HG03571 (cell line): ENCODE measurements around the gene NPY5R.

Experiments used
- ATAC-seq: cut with Tn5 transposase; IDR thresholded peaks from one replicate; pipeline ENCODE4 v1.9.1; 2021; ENCODE audit not compliant: unreplicated experiment

NPY5R gene

GRCh38 chr4:163384434-163384833, 40.7 kb downstream of the NPY5R start:
- no peak for ATAC-seq

- ATAC-seq, result no peak
These were observed 41.2 kb downstream of the NPY5R start for GRCh38 chr4:163384926-163385325.

- no peak for ATAC-seq
These were observed 41.8 kb downstream of the NPY5R start for GRCh38 chr4:163385466-163385865.

GRCh38 chr4:163391756-163392155, 48.1 kb downstream of the NPY5R start:
- ATAC-seq, result no peak

- no peak for ATAC-seq
These were observed 48.6 kb downstream of the NPY5R start for GRCh38 chr4:163392328-163392727.

- ATAC-seq, result no peak
These were observed 49.8 kb downstream of the NPY5R start for GRCh38 chr4:163393471-163393870.

- no peak for ATAC-seq
These were observed 51.4 kb downstream of the NPY5R start for GRCh38 chr4:163395055-163395454.

- ATAC-seq, result no peak
These were observed 52.1 kb downstream of the NPY5R start for GRCh38 chr4:163395758-163396157.

GRCh38 chr4:163398238-163398637, 54.5 kb downstream of the NPY5R start:
- ATAC-seq, result no peak

GRCh38 chr4:163400911-163401310, 57.2 kb downstream of the NPY5R start:
- no peak for ATAC-seq
